ENCODE results near the gene SRRM1.

The SRRM1 gene, protein sequence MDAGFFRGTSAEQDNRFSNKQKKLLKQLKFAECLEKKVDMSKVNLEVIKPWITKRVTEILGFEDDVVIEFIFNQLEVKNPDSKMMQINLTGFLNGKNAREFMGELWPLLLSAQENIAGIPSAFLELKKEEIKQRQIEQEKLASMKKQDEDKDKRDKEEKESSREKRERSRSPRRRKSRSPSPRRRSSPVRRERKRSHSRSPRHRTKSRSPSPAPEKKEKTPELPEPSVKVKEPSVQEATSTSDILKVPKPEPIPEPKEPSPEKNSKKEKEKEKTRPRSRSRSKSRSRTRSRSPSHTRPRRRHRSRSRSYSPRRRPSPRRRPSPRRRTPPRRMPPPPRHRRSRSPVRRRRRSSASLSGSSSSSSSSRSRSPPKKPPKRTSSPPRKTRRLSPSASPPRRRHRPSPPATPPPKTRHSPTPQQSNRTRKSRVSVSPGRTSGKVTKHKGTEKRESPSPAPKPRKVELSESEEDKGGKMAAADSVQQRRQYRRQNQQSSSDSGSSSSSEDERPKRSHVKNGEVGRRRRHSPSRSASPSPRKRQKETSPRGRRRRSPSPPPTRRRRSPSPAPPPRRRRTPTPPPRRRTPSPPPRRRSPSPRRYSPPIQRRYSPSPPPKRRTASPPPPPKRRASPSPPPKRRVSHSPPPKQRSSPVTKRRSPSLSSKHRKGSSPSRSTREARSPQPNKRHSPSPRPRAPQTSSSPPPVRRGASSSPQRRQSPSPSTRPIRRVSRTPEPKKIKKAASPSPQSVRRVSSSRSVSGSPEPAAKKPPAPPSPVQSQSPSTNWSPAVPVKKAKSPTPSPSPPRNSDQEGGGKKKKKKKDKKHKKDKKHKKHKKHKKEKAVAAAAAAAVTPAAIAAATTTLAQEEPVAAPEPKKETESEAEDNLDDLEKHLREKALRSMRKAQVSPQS

DNA sequence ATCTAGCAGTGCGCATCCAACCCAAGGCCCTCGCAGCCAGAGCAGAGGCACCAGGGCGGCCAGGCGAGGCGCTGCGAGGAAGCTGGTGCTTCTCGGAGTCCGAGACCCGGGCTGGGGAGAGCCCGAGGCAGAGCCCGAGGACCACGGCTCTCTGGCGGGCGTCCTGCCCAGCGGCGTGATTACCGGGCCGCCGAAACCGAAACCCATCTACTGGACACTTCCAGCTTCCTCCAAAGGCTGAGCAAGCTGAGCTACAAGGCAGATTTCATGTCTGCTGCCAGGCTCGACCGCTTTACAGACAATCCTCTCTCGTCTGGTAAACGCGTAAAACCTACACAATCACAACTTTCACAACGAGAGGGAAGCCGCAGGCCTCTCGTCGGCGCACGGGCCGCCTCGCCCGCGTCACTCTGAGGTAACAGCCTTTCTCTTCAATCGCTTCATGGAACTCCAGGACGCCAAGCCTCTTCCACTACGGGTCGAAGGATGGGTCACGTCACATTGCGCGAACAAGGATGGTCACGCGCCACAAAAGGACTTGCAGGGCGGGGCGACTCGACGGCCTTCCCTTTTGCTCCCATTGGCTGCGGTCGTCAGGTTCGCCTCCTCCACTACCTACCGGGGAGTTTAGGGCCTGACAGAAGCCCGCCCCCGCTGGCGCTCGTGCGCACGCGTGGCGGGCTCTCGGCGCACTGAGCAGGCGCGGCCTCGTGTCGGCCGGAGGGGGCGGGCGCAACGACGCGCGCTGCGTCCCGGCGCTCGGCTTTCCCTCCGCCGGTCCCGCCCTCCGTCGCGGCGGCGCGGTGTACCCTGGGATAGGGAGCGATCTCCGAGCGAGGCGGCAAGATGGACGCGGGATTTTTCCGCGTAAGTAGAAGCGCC is at the start of gene SRRM1:
SRRM1 (plus strand) TSS at position 822 of the 882 bp plus-strand sequence; CDS start at position 847, 25 bp downstream.
- TF ChIP-seq, protein P1, sequence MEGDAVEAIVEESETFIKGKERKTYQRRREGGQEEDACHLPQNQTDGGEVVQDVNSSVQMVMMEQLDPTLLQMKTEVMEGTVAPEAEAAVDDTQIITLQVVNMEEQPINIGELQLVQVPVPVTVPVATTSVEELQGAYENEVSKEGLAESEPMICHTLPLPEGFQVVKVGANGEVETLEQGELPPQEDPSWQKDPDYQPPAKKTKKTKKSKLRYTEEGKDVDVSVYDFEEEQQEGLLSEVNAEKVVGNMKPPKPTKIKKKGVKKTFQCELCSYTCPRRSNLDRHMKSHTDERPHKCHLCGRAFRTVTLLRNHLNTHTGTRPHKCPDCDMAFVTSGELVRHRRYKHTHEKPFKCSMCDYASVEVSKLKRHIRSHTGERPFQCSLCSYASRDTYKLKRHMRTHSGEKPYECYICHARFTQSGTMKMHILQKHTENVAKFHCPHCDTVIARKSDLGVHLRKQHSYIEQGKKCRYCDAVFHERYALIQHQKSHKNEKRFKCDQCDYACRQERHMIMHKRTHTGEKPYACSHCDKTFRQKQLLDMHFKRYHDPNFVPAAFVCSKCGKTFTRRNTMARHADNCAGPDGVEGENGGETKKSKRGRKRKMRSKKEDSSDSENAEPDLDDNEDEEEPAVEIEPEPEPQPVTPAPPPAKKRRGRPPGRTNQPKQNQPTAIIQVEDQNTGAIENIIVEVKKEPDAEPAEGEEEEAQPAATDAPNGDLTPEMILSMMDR (conservative IDR thresholded peaks at IDR 0.05; ENCODE audit: control insufficient read depth, insufficient read depth, low read depth, low read length) = no peak
- peak within 1 kb of the TSS; percentile 93 for H3K4me3 ChIP-seq (ENCODE audit: control insufficient read depth, low read depth, low read length)
- peak; percentile 100 for DNase-seq (ENCODE audit: low read depth)

DNA sequence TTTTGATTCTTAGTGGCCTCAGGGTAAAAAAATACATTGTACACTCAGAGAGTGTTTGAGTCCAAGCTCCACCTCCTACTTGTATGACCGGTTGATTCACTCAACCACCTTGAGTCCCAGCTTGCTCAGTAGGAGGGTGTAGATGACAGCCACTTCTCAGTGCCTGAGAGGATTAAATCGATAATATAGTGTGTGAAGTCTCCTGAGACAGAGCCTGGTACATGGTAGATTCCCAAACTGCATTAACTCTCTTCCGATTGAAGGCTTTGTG is 48.8 kb upstream of the SRRM1 start:
- TF ChIP-seq, protein P1 (conservative IDR thresholded peaks at IDR 0.05; ENCODE audit: control insufficient read depth, insufficient read depth, low read depth, low read length) = no peak
- H3K4me3 ChIP-seq (ENCODE audit: control insufficient read depth, low read depth, low read length) = no peak overlapping the region
- DNase-seq (ENCODE audit: low read depth) = no peak

DNA sequence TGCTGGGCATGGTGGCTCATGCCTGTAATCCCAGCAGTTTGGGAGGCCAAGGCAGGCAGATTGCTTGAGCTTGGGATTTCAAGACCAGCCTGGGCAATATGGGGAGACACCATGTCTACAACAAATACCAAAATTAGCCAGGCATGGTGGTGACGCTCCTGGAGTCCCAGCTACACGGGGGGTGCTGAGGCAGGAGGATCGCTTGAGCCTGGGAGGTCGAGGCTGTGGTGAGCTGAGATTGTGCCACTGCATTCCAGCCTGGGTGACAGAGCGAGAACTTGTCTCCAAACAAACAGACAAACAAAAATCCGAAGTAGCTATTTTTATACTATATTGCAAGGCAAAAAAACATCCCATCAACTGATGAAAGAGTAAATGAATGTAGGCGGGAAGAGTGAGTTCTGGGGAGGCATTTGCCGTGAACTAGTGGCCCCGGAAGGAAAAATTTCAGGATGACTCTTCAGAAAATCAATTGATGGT is 46.7 kb upstream of the SRRM1 start:
- DNase-seq (ENCODE audit: low read depth) = no peak
- TF ChIP-seq, protein P1 (conservative IDR thresholded peaks at IDR 0.05; ENCODE audit: control insufficient read depth, insufficient read depth, low read depth, low read length) = no peak
- no peak overlapping the region for H3K4me3 ChIP-seq (ENCODE audit: control insufficient read depth, low read depth, low read length)

DNA sequence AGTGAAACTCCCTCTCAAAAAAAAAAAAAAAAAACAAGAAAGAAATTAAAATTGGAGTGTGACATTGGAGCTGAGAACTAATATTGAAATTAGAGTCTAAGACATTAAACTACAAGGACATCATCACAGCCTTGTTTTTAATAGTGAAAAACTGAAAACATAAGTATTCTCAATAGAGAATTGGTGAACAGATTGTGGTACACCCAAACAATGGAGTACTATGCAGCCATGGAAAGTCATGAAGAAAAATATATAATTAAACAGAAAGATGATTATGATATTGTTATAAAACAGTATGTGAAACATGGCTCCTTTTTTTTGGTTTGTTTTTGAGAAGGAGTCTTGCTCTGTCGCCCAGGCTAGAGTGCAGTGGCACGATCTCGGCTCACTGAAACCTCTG is 43.8 kb upstream of the SRRM1 start:
- DNase-seq (ENCODE audit: low read depth) = no peak
- no peak overlapping the region for H3K4me3 ChIP-seq (ENCODE audit: control insufficient read depth, low read depth, low read length)
- TF ChIP-seq, protein P1 (conservative IDR thresholded peaks at IDR 0.05; ENCODE audit: control insufficient read depth, insufficient read depth, low read depth, low read length) = no peak

DNA sequence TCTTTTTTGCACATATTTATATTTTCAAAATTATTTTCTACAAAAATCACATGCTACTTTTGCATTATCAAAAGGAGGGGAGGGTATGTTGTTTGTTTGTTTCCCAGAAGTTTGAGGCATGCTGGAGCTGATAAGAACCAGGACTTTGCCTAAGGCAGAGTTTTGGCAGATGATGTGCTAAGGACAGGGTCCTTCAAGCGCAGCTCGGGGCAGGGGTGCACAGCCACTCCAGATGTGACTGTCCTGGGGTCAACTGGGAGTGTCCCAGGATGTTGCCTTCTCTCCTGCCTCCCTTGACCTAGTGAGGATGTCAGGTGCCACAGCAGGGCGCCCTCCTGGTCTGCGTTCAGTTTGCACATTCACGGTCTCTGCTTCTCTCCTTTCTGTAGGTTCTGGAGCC is 42.6 kb upstream of the SRRM1 start:
- H3K4me3 ChIP-seq (ENCODE audit: control insufficient read depth, low read depth, low read length) = no peak overlapping the region
- no peak for DNase-seq (ENCODE audit: low read depth)
- TF ChIP-seq, protein P1 (conservative IDR thresholded peaks at IDR 0.05; ENCODE audit: control insufficient read depth, insufficient read depth, low read depth, low read length) = no peak
